H1 (cell line): ENCODE data around the gene PPP1CA. TPM values are rescaled to one million over a fixed set of nuclear protein-coding genes. Genes with fewer than 3 reads are reported as not detected.

ENCODE experiments used
- JUN ChIP-seq: IDR thresholded peaks from 2 replicates; pipeline ENCODE4 v1.6.1; 2011; ENCODE audit warnings: low read depth, mild to moderate bottlenecking, improper control_type of control experiment, low read length
- NRF1 ChIP-seq: IDR thresholded peaks from 2 replicates; pipeline ENCODE4 v1.6.1; 2011; ENCODE audit warnings: mild to moderate bottlenecking, low read depth, low read length, improper control_type of control experiment
- TEAD4 ChIP-seq: IDR thresholded peaks from 2 replicates; pipeline ENCODE4 v1.6.1; 2012; ENCODE audit warnings: low read depth, low read length, inconsistent platforms, mixed read lengths
- ZNF274 ChIP-seq: IDR thresholded peaks from 2 replicates; pipeline ENCODE4 v1.7.0; 2012; ENCODE audit warnings: low read length, borderline replicate concordance; ENCODE audit errors: extremely low read depth
- polyA plus RNA-seq, 7 experiments: library from polyadenylated mRNA; depleted of rRNA in 3 of 7; stranded (reverse) in 5 of 7; unstranded in 2 of 7; fragments of >200 nt in 5 of 7; fragments of 200-250 nt in 2 of 7; gene quantifications; 1 replicate in 5 of 7; 2 replicates in 1 of 7; 4 replicates in 1 of 7; pipeline versions ENCODE4 v1.2.1 to v1.2.3, GENCODE V29; 2011 to 2013; ENCODE audit warnings: missing spikeins in 2 of 7, mixed read lengths in 2 of 7
- total RNA-seq: library from RNA; stranded (reverse); fragmentation: NEBNext Ultra II Directional; extraction: Animal tissue kit (Norgen Biotek cat#: 25700); gene quantifications from 2 replicates; pipeline ENCODE4 v1.2.1, GENCODE V29; 2021

The PPP1CA gene
- total and polyA plus RNA-seq, 2 of the 8 experiments (the other 6 are each of a cell fraction or from before 2014, with no cell fraction given) = 198 to 359 TPM

DNA sequence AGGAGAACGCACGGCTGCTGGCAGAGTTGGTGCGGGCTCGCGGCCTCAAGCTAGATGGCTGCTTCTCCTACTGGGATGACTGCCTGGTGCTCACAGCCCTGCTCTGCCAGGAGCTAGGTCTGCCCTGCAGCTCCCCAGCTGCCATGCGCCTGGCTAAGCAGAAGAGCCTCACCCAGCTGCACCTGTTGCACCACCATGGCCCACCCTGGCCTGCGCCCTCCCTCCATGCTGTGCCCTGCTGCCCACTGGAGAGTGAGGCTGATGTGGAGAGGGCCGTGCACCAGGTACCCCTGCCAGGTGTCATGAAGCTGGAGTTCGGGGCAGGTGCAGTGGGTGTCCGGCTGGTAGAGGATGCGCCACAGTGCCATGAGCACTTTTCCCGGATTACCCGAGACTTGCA lies 21.8 kb upstream of the PPP1CA start (continued):
- no peak for TF ChIP-seq ZNF274
- no peak for TF ChIP-seq TEAD4
- no peak for TF ChIP-seq JUN
- TF ChIP-seq NRF1 = no peak
